ENCODE results near the gene SIRT7. TPM values are rescaled to one million over a fixed set of nuclear protein-coding genes. Genes with fewer than 3 reads are reported as not detected.

The SIRT7 gene
- total RNA-seq, 4 donors from 2014 or later: 7.5 to 22.0 (median 15.5) TPM

- TF ChIP-seq, protein P1, sequence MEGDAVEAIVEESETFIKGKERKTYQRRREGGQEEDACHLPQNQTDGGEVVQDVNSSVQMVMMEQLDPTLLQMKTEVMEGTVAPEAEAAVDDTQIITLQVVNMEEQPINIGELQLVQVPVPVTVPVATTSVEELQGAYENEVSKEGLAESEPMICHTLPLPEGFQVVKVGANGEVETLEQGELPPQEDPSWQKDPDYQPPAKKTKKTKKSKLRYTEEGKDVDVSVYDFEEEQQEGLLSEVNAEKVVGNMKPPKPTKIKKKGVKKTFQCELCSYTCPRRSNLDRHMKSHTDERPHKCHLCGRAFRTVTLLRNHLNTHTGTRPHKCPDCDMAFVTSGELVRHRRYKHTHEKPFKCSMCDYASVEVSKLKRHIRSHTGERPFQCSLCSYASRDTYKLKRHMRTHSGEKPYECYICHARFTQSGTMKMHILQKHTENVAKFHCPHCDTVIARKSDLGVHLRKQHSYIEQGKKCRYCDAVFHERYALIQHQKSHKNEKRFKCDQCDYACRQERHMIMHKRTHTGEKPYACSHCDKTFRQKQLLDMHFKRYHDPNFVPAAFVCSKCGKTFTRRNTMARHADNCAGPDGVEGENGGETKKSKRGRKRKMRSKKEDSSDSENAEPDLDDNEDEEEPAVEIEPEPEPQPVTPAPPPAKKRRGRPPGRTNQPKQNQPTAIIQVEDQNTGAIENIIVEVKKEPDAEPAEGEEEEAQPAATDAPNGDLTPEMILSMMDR (IDR thresholded peaks at IDR 0.05; ENCODE audit: low read depth): no peak
Observed at GRCh38 chr17:81910840-81911276, 7.1 kb downstream of the SIRT7 start.

GRCh38 chr17:81909966-81910839 is 7.8 kb downstream of the SIRT7 start:
- TF ChIP-seq, protein P1 (IDR thresholded peaks at IDR 0.05; ENCODE audit: low read depth): no peak

DNA sequence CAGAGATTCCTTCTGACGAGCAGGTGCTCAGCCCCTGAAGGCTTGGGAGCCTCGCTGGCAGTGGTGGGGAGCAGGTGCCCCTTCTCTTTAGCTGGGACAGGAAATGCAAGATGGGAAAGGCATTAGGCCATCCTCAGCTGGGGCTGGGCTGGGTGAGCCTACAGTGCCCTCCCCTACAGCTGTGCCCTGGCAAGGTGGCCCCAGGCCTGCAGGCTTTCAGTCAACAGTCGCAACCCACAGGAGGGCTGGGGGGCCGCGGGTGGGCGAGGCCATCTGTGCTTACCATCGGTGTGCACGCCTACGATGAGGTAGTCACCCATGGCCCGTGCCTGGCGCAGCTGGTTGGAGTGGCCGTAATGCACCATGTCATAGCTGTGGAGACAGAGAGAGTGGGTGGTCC is 8.7 kb downstream of the SIRT7 start:
- TF ChIP-seq, protein P1 (IDR thresholded peaks at IDR 0.05; ENCODE audit: low read depth): no peak

- TF ChIP-seq, protein P1 (IDR thresholded peaks at IDR 0.05; ENCODE audit: low read depth): no peak
Observed at GRCh38 chr17:81908793-81909192, 9.2 kb downstream of the SIRT7 start.

DNA sequence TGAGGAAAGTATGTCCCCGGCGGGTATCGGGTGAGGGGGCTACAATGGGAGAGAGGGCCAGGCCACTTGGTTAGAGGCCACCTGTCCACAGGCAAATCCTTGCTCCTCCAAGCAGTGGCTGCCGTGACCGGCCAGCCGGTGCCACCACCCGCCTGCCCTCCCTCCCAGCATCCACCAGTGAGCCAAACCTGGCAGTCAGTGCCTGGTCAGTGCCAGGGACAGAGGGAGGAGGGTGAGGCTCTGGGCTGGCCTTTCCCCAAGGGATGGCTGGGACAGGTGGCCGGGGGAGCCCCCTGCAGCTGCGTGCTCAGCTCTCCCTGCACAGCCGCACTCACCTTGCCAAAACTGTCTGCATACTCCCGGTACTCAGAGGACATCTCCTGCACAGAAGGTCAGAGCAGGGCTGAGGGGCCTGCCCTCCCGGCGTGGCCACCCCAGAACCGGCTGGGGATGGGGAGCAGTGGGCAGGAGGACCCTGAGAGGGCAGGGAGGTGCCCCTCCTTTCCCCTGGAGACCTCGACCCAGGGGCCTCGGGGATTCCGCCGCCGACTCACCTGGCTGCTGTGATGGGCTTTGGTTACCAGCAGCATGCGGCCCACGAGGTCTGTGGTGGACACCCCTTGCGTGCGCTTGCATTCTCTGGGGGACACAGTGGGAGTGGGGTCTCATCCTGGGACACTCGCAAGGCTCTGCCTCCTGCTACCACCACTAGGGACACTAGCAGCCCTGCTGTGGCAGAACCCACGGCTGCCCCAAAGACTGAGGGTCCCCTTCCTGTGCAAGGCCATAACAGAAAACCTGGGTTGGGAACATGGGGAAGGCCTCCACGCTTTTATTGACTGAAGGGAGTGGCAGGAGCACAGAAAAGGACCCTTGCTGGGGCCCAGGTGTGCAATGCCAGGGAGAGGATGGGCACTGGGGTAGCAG is 10.5 kb downstream of the SIRT7 start:
- TF ChIP-seq, protein P1 (IDR thresholded peaks at IDR 0.05; ENCODE audit: low read depth): no peak

DNA sequence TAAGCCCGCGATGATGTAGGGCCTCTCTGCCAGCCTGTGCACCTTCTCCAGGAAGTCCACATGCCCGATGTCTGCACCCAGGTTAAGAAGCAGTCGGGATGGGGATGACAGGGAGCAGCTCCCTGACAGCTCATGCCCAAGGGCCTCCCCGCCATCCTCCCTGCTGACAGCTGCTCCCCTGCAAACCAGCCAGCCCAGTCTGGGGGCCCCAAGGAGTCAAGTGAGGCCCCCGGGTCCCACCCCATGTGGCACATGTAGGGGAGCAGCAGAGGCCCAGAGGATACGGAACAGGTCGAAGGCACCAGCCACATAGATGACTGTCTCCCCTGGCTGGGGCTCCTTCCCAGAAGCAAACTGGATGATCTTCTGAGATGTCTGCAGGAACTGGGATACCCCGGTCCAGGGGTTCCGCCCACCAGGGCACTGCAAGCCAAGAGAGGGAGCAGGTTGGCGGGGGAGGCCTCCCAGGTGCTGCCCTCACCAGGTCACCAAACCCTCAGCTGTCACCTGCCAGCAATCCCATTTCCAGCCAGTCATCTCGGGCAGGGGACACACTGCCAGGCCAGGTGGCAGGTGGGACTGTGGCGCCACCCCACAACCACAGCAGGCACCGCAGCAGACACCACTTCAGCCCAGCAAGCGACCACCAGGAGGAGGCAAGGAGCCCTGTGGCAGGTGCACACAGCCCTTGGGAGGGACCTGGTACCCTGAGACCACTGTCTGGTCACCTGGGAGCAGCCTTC is 11.3 kb downstream of the SIRT7 start:
- TF ChIP-seq, protein P1 (IDR thresholded peaks at IDR 0.05; ENCODE audit: low read depth): no peak
